GM23338 (cell line): ENCODE data around the gene TMEM176B.

Experiments used
- CREB1 ChIP-seq: fragments of 250-450 bp; sonication (Bioruptor Pico); IDR thresholded peaks from 2 replicates; pipeline ENCODE4 v1.5.0; 2020; ENCODE audit warnings: low read depth, mild to moderate bottlenecking, moderate library complexity
- CTCF ChIP-seq, 2 experiments: fragments of 200-600 bp in 1 of 2; sonication (generic) in 1 of 2; conservative IDR thresholded peaks; 2 replicates each; pipeline versions ENCODE4 v1.5.1 to v1.6.1; 2016 to 2017; ENCODE audit warnings: antibody characterized with exemption in 2 of 2, low read depth in 2 of 2, mild to moderate bottlenecking in 2 of 2, moderate library complexity in 1 of 2
- EZH2 ChIP-seq: fragments of 200-600 bp; sonication (generic); IDR thresholded peaks from one replicate; pipeline ENCODE4 v1.8.0; 2017; ENCODE audit warnings: antibody characterized with exemption, mild to moderate bottlenecking, low read depth; ENCODE audit not compliant: unreplicated experiment
- EZH2phosphoT487 ChIP-seq: fragments of 200-600 bp; sonication (generic); IDR thresholded peaks from one replicate; pipeline ENCODE4 v1.8.1; 2018; ENCODE audit warnings: antibody characterized with exemption; ENCODE audit not compliant: unreplicated experiment
- JUNB ChIP-seq: IDR thresholded peaks from one replicate; pipeline ENCODE4 v1.6.1; 2016; ENCODE audit warnings: antibody characterized with exemption; ENCODE audit not compliant: unreplicated experiment
- POLR2AphosphoS5 ChIP-seq: IDR thresholded peaks from 2 replicates; pipeline ENCODE4 v1.6.1; 2016; ENCODE audit warnings: antibody characterized with exemption, low read depth
- ZNF114 ChIP-seq: fragments of 250-450 bp; sonication (Bioruptor Pico); IDR thresholded peaks from 2 replicates; pipeline ENCODE4 v1.5.0; 2020; ENCODE audit warnings: mild to moderate bottlenecking, moderate library complexity
- TF ChIP-seq, protein P1 (sequence below): IDR thresholded peaks from one replicate; pipeline ENCODE4 v1.6.1; 2018; ENCODE audit warnings: antibody characterized with exemption; ENCODE audit not compliant: unreplicated experiment
- TF ChIP-seq, protein P2 (sequence below): fragments of 250-450 bp; sonication (Bioruptor Pico); IDR thresholded peaks from 2 replicates; pipeline ENCODE4 v1.5.0; 2020; ENCODE audit warnings: mild to moderate bottlenecking, moderate library complexity
- TF ChIP-seq, protein P3 (sequence below): IDR thresholded peaks from 2 replicates; pipeline ENCODE4 v1.6.1; 2016; ENCODE audit warnings: antibody characterized with exemption

- TF ChIP-seq CTCF (conservative IDR thresholded peaks at IDR 0.05; ENCODE audit: low read depth in 2 of 2) (no peak), POLR2AphosphoS5 (no peak), ZNF114 (CRISPR knock-in tag) (no peak), EZH2 (no peak), EZH2phosphoT487 (no peak), CREB1 (CRISPR knock-in tag) (no peak), JUNB (no peak)
- TF ChIP-seq, protein P1, sequence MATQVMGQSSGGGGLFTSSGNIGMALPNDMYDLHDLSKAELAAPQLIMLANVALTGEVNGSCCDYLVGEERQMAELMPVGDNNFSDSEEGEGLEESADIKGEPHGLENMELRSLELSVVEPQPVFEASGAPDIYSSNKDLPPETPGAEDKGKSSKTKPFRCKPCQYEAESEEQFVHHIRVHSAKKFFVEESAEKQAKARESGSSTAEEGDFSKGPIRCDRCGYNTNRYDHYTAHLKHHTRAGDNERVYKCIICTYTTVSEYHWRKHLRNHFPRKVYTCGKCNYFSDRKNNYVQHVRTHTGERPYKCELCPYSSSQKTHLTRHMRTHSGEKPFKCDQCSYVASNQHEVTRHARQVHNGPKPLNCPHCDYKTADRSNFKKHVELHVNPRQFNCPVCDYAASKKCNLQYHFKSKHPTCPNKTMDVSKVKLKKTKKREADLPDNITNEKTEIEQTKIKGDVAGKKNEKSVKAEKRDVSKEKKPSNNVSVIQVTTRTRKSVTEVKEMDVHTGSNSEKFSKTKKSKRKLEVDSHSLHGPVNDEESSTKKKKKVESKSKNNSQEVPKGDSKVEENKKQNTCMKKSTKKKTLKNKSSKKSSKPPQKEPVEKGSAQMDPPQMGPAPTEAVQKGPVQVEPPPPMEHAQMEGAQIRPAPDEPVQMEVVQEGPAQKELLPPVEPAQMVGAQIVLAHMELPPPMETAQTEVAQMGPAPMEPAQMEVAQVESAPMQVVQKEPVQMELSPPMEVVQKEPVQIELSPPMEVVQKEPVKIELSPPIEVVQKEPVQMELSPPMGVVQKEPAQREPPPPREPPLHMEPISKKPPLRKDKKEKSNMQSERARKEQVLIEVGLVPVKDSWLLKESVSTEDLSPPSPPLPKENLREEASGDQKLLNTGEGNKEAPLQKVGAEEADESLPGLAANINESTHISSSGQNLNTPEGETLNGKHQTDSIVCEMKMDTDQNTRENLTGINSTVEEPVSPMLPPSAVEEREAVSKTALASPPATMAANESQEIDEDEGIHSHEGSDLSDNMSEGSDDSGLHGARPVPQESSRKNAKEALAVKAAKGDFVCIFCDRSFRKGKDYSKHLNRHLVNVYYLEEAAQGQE: no peak
- TF ChIP-seq, protein P2, sequence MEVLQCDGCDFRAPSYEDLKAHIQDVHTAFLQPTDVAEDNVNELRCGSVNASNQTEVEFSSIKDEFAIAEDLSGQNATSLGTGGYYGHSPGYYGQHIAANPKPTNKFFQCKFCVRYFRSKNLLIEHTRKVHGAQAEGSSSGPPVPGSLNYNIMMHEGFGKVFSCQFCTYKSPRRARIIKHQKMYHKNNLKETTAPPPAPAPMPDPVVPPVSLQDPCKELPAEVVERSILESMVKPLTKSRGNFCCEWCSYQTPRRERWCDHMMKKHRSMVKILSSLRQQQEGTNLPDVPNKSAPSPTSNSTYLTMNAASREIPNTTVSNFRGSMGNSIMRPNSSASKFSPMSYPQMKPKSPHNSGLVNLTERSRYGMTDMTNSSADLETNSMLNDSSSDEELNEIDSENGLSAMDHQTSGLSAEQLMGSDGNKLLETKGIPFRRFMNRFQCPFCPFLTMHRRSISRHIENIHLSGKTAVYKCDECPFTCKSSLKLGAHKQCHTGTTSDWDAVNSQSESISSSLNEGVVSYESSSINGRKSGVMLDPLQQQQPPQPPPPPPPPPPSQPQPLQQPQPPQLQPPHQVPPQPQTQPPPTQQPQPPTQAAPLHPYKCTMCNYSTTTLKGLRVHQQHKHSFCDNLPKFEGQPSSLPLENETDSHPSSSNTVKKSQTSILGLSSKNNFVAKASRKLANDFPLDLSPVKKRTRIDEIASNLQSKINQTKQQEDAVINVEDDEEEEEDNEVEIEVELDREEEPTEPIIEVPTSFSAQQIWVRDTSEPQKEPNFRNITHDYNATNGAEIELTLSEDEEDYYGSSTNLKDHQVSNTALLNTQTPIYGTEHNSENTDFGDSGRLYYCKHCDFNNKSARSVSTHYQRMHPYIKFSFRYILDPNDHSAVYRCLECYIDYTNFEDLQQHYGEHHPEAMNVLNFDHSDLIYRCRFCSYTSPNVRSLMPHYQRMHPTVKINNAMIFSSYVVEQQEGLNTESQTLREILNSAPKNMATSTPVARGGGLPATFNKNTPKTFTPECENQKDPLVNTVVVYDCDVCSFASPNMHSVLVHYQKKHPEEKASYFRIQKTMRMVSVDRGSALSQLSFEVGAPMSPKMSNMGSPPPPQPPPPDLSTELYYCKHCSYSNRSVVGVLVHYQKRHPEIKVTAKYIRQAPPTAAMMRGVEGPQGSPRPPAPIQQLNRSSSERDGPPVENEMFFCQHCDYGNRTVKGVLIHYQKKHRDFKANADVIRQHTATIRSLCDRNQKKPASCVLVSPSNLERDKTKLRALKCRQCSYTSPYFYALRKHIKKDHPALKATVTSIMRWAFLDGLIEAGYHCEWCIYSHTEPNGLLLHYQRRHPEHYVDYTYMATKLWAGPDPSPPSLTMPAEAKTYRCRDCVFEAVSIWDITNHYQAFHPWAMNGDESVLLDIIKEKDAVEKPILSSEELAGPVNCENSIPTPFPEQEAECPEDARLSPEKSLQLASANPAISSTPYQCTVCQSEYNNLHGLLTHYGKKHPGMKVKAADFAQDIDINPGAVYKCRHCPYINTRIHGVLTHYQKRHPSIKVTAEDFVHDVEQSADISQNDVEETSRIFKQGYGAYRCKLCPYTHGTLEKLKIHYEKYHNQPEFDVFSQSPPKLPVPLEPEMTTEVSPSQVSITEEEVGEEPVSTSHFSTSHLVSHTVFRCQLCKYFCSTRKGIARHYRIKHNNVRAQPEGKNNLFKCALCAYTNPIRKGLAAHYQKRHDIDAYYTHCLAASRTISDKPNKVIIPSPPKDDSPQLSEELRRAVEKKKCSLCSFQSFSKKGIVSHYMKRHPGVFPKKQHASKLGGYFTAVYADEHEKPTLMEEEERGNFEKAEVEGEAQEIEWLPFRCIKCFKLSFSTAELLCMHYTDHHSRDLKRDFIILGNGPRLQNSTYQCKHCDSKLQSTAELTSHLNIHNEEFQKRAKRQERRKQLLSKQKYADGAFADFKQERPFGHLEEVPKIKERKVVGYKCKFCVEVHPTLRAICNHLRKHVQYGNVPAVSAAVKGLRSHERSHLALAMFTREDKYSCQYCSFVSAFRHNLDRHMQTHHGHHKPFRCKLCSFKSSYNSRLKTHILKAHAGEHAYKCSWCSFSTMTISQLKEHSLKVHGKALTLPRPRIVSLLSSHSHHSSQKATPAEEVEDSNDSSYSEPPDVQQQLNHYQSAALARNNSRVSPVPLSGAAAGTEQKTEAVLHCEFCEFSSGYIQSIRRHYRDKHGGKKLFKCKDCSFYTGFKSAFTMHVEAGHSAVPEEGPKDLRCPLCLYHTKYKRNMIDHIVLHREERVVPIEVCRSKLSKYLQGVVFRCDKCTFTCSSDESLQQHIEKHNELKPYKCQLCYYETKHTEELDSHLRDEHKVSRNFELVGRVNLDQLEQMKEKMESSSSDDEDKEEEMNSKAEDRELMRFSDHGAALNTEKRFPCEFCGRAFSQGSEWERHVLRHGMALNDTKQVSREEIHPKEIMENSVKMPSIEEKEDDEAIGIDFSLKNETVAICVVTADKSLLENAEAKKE (CRISPR knock-in tag): no peak
- TF ChIP-seq, protein P3, sequence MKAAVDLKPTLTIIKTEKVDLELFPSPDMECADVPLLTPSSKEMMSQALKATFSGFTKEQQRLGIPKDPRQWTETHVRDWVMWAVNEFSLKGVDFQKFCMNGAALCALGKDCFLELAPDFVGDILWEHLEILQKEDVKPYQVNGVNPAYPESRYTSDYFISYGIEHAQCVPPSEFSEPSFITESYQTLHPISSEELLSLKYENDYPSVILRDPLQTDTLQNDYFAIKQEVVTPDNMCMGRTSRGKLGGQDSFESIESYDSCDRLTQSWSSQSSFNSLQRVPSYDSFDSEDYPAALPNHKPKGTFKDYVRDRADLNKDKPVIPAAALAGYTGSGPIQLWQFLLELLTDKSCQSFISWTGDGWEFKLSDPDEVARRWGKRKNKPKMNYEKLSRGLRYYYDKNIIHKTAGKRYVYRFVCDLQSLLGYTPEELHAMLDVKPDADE: no peak
These were observed 9.6 kb downstream of the TMEM176B start for GRCh38 chr7:150790416-150791075.
